ENCODE measurements around the gene B3GALT6. TPM values are rescaled to one million over a fixed set of nuclear protein-coding genes. Genes with fewer than 3 reads are reported as not detected.

The B3GALT6 gene
- total and polyA plus RNA-seq, 2 donors (not counting 1 experiment from before 2014, with no cell fraction given) = 17.9 to 19.3 TPM

- H4K20me1 ChIP-seq (ENCODE audit: control insufficient read depth, extremely low read depth, insufficient read depth, low read length) = no peaks in the 10 kb centered on the region
- TF ChIP-seq CTCF (conservative IDR thresholded peaks at IDR 0.05 in 1 of 2, IDR thresholded peaks at IDR 0.05 in 1 of 2; ENCODE audit: low read depth in 1 of 2, low read length in 2 of 2) (no peak), EZH2 (IDR thresholded peaks at IDR 0.05; ENCODE audit: low read length, missing control alignments) (no peak)
- no peaks in the 10 kb centered on the region for H3K79me2 ChIP-seq (ENCODE audit: control insufficient read depth, insufficient read depth, low read length)
- H3K27ac ChIP-seq (ENCODE audit: insufficient read depth, low read length) = no peak overlapping the region
- no peaks in the 10 kb centered on the region for H3K4me1 ChIP-seq (ENCODE audit: control insufficient read depth, extremely low read depth, insufficient read depth, low read length)
- H3K9ac ChIP-seq (ENCODE audit: insufficient read depth, low read length) = peak overlapping the region; percentile 2
- H3K27me3 ChIP-seq (ENCODE audit: control insufficient read depth, insufficient read depth, low read length) = no peaks in the 10 kb centered on the region
- peak overlapping the region in 1 of 4 experiments; percentile 49 for H3K4me3 ChIP-seq (replicated peaks in 1 of 4; ENCODE audit: control extremely low read depth in 1 of 4, insufficient read depth in 1 of 4, low read depth in 3 of 4, low read length in 4 of 4)
- no peaks in the 10 kb centered on the region for H3K9me3 ChIP-seq (ENCODE audit: control insufficient read depth, insufficient read depth, low read depth, low read length)
- peak; percentile 11 to 44 for DNase-seq (ENCODE audit: low read depth in 2 of 2)
- no peaks in the 10 kb centered on the region for H3K36me3 ChIP-seq (ENCODE audit: control insufficient read depth, insufficient read depth, low read length)
- H2AFZ ChIP-seq (ENCODE audit: low read length) = no peak overlapping the region
- peak overlapping the region; percentile 68 for H3K4me2 ChIP-seq (ENCODE audit: extremely low read depth, insufficient read depth, low read length)
These were observed 30.9 kb upstream of the B3GALT6 start for GRCh38 chr1:1200876-1201810.

GRCh38 chr1:1202831-1203560 is 29.0 kb upstream of the B3GALT6 start:
- H3K27me3 ChIP-seq (ENCODE audit: control insufficient read depth, insufficient read depth, low read length) = no peaks in the 10 kb centered on the region
- H3K4me3 ChIP-seq (replicated peaks in 1 of 4; ENCODE audit: control extremely low read depth in 1 of 4, insufficient read depth in 1 of 4, low read depth in 3 of 4, low read length in 4 of 4) = no peak overlapping the region
- no peaks in the 10 kb centered on the region for H3K4me1 ChIP-seq (ENCODE audit: control insufficient read depth, extremely low read depth, insufficient read depth, low read length)
- H2AFZ ChIP-seq (ENCODE audit: low read length) = no peak overlapping the region
- TF ChIP-seq EZH2 (IDR thresholded peaks at IDR 0.05; ENCODE audit: low read length, missing control alignments) (no peak), CTCF (conservative IDR thresholded peaks at IDR 0.05 in 1 of 2, IDR thresholded peaks at IDR 0.05 in 1 of 2; ENCODE audit: low read depth in 1 of 2, low read length in 2 of 2) (no peak)
- H3K36me3 ChIP-seq (ENCODE audit: control insufficient read depth, insufficient read depth, low read length) = no peaks in the 10 kb centered on the region
- H3K9me3 ChIP-seq (ENCODE audit: control insufficient read depth, insufficient read depth, low read depth, low read length) = no peaks in the 10 kb centered on the region
- no peak overlapping the region for H3K9ac ChIP-seq (ENCODE audit: insufficient read depth, low read length)
- H3K4me2 ChIP-seq (ENCODE audit: extremely low read depth, insufficient read depth, low read length) = no peak overlapping the region
- H3K27ac ChIP-seq (ENCODE audit: insufficient read depth, low read length) = no peak overlapping the region
- no peaks in the 10 kb centered on the region for H4K20me1 ChIP-seq (ENCODE audit: control insufficient read depth, extremely low read depth, insufficient read depth, low read length)
- DNase-seq (ENCODE audit: low read depth in 2 of 2) = no peak
- no peaks in the 10 kb centered on the region for H3K79me2 ChIP-seq (ENCODE audit: control insufficient read depth, insufficient read depth, low read length)

Data from fibroblast of lung (primary cell).